Measurements from ENCODE around the gene AUTS2.

DNA sequence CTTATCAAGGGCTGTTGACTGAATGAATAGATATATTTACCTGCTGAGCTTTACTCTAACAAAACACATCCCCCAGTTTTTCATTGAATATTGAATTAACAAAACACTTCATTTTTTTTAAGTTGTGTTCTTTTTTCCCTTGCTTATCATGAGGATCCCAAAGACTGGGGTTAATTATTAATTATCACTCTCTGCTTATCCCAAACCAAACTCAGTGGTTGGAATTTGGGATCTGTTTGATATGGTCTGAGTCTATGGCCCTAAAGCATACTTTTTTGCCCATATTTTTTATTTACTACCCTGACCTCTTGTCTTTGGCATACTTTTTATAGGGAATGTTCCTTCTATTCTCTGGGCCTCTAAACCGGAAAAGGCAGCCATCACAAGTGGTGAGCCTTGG lies 836.5 kb downstream of the AUTS2 start:
- TF ChIP-seq POLR2AphosphoS5 (IDR thresholded peaks at IDR 0.05; ENCODE audit: low read depth) (no peak), SPI1 (IDR thresholded peaks at IDR 0.05; ENCODE audit: borderline replicate concordance, low read depth) (no peak), GABPA (IDR thresholded peaks at IDR 0.05; ENCODE audit: low read depth) (no peak)
- TF ChIP-seq, protein P1, sequence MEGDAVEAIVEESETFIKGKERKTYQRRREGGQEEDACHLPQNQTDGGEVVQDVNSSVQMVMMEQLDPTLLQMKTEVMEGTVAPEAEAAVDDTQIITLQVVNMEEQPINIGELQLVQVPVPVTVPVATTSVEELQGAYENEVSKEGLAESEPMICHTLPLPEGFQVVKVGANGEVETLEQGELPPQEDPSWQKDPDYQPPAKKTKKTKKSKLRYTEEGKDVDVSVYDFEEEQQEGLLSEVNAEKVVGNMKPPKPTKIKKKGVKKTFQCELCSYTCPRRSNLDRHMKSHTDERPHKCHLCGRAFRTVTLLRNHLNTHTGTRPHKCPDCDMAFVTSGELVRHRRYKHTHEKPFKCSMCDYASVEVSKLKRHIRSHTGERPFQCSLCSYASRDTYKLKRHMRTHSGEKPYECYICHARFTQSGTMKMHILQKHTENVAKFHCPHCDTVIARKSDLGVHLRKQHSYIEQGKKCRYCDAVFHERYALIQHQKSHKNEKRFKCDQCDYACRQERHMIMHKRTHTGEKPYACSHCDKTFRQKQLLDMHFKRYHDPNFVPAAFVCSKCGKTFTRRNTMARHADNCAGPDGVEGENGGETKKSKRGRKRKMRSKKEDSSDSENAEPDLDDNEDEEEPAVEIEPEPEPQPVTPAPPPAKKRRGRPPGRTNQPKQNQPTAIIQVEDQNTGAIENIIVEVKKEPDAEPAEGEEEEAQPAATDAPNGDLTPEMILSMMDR (IDR thresholded peaks at IDR 0.05; ENCODE audit: insufficient read depth, low read length), result no peak
- TF ChIP-seq, protein P2, sequence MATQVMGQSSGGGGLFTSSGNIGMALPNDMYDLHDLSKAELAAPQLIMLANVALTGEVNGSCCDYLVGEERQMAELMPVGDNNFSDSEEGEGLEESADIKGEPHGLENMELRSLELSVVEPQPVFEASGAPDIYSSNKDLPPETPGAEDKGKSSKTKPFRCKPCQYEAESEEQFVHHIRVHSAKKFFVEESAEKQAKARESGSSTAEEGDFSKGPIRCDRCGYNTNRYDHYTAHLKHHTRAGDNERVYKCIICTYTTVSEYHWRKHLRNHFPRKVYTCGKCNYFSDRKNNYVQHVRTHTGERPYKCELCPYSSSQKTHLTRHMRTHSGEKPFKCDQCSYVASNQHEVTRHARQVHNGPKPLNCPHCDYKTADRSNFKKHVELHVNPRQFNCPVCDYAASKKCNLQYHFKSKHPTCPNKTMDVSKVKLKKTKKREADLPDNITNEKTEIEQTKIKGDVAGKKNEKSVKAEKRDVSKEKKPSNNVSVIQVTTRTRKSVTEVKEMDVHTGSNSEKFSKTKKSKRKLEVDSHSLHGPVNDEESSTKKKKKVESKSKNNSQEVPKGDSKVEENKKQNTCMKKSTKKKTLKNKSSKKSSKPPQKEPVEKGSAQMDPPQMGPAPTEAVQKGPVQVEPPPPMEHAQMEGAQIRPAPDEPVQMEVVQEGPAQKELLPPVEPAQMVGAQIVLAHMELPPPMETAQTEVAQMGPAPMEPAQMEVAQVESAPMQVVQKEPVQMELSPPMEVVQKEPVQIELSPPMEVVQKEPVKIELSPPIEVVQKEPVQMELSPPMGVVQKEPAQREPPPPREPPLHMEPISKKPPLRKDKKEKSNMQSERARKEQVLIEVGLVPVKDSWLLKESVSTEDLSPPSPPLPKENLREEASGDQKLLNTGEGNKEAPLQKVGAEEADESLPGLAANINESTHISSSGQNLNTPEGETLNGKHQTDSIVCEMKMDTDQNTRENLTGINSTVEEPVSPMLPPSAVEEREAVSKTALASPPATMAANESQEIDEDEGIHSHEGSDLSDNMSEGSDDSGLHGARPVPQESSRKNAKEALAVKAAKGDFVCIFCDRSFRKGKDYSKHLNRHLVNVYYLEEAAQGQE (IDR thresholded peaks at IDR 0.05; ENCODE audit: insufficient replicate concordance, low read depth), result no peak

Data from HL-60 (cell line).